Amygdala (tissue), 56 donors: Measurements from ENCODE around the gene TUBGCP5.

Experiments used
- DNase-seq, 56 donors: peaks; one replicate each; lab custom pipeline; 2025; lab: John Stamatoyannopoulos, UW

The TUBGCP5 gene

GRCh38 chr15:22980189-22981050 lies 58.9 kb downstream of the TUBGCP5 start, which contains the start of gene CYFIP1:
Gene CYFIP1, minus strand, starts transcription at chr15:22980368. Its CDS starts 33,083 bp downstream, at chr15:22947285.
- DNase-seq = peak in 36 of 56 donors; percentile 5 to 65 (median 40)

DNA sequence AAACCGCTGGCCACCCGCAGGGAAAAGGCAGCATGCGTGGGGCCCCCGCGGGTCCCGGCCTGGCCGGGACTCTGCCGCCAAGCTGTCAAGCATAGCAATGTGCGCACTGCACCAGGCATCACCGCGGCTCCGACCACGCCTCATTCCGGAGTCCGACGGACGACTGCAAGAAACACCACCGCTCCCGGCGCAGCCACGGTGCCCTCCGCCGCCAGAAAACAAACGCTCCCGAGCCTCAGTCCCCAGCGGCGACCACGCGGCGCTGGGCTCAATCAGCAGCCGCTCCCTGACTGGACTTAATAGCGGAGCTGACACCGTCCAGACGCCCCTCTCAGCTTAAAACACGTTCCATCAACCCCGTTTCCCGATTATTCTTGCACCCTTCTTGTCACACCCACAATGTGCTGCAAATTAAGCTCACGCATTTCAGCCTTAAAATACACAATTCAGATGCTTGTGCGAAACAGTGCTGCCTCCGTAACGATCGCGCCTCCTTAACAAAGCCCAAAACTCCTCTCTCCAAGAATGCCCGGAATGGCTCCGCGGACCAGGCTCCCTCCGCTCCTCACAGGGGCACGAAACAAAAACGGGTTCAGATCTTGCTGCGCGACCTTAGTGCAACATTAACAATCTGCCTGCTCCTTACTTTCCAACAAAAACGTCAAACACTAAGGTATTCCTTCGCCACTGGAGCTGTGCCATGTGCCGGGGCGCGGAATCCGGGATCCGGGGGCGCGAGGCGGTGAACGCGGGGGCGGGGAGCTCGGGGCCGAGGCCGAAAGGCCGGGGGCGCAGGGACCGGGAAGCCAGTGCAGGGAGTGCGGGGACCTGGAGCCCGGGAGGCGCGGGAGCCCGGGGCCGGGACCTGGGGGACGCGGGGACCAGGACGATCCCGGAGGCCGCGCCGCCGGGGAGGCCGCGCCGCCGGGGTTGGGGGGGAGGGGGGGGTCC lies 59.9 kb downstream of the TUBGCP5 start:
- DNase-seq = peak in 5 of 56 donors; percentile 26 to 49 (median 36)

DNA sequence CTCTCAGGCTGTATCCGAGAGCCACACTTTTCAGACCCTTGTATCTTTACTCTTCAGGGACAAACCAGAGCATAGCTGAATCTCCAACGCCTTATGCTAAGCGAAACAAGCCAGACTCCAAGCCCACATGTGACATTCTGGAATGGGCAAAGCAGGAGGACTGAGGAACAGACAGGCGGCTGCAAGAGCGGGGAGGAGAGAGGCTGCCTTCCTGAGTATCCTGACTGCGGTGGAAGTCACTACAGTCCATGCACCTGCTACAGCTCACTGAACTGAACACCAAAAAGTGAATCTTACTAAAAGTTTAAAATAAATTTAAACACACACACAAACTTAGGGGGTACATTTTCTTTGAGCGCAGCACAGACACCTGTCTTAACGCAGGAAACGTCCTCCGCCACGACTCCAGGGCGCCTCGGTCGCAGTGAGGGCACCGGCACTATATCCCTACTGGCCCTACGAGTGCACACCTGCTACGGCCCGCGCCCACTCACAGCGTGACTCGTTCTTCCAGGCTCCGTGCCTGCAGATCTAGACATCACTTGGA lies 60.6 kb downstream of the TUBGCP5 start:
- DNase-seq = no peak

DNA sequence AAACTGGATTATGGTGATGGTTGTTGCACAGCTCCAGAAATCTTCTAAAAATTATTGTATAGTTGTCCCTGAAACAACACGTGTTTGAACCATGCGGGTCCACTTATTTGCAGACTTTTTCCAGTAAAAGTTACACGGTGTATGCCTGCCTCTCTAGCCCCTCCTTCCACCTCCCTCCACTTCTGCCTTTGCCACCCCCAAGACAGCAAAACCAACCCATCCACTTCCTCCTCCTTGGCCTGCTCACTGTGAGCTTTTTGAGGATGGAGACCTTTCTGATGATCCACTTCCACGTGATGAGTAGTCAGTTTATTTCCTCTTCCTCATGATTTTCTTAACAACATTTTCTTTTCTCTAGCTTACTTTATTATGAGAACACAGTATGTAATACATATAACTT lies 64.6 kb downstream of the TUBGCP5 start:
- DNase-seq = no peak

- no peak for DNase-seq
These were observed 65.4 kb downstream of the TUBGCP5 start for GRCh38 chr15:22973987-22974386.

GRCh38 chr15:22973286-22973685 lies 66.1 kb downstream of the TUBGCP5 start:
- no peak for DNase-seq

DNA sequence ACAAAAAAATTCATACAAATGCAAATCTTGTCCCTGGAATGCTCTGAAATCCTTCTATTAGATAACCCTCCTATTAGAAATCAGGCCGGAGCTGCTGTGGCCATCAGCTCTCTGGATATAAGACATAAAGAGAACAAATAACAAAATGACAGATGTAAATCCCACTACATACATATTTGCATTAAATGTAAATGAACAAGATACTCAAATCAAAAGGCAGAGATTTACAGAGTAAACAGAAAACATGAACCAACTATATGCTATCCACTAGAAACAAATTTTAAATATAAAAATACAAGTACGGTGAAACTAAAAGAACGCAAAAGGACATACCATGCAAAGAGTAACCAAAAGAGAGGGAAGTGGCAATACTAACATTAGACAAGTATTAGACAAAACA lies 69.9 kb downstream of the TUBGCP5 start:
- DNase-seq = no peak

GRCh38 chr15:22968366-22968765 lies 71.0 kb downstream of the TUBGCP5 start:
- DNase-seq = peak in 1 of 56 donors; percentile 28

DNA sequence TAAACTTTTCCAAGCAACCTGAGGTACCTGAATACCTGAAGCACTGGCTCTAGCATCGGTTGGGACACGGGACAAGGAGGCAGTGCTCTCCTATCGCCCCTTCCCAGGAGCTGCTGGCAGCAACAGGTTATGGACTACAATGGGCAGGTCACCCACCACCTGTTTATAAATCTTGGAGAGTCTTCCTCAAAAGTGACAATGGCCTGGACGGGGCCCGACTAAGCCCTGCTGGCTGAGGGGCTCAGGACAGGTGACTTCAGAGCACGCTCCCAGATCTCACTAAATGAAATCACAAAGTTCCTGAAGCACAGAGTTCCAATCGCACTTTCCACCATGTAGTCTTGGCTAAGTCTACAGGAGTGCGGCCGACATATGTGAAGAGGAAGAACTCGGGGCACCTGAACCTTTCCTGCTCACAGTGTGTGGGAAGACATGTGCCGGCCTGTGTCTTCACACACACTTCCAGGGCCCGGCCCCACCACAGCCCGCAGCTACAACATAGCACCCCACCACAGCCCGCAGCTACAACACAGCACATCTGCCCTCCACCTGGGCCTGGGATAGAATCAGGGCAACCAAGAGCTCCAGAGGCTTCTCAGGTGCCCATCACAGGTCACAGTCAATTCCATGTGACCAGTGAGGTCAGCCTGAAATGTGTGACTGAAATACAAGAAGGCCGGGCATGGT lies 72.1 kb downstream of the TUBGCP5 start:
- no peak for DNase-seq

DNA sequence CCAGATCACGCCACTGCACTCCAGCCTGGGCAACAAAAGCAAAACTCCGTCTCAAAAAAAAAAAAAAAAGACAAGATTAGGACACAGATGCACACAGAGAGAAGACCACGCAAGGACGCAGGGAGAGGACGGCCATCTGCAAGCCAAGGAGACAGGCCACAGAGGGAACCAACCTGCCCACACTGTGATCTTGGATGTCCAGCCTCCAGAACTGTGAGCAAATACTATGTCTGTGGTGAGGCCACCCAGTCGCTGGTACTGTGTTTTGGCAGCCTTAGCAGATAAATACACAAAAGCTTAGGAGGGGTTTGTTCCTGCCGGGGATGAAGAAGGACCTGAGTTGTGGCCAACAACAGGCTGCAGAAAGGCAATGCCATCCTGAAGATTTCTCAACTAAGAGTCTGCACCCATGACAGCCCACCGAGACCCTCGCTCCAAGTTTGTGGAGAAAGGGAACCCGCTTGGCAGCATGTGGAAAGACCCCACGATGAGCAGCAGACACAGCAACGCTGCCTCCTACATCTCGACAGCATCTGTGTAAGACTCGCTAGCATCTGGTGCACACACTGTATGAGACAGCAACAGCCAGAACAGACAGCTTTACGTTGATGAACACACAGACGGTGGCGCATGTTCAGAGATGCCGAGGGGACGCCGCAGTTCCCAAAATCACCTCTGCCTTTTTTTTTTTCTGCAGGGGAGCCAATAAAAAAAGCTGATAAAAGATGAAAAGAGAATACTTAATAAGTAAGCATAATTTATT lies 72.9 kb downstream of the TUBGCP5 start:
- no peak for DNase-seq

DNA sequence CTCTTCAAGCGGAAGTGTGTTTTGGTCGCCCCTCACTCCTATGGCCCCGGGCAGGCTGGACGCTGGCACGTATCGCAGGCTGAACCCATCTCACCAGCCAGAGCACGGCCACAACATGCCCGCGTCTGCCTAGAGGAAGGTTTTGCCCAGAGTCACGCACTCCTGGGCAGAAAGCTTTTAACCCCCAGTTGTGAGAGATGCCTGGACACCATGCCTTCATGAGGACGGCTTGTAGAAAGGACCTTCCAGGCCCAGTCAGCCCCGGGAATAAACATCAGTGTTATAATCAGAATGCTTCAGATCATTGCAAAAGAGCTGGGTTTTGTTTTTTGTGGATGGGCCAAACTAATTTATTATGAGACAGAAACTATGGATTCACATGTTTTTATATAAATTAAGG lies 75.7 kb downstream of the TUBGCP5 start:
- no peak for DNase-seq

DNA sequence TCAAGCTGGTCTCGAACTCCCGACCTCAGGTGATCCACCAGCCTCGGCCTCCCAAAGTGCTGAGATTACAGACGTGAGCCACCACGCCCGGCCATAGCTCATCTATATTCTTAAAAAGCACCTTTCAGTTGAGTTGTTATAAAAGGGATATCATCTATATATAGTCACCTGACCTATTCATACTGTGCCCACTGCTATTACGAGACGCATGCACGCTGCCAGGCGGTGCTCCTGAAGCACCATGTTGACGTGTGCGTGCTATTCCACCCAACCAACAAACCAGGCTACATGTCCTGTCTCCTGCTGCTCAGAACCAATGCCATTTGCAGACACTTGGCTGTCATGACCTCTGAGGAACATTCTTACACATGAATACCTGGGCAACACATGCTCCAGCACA lies 76.8 kb downstream of the TUBGCP5 start:
- no peak for DNase-seq

DNA sequence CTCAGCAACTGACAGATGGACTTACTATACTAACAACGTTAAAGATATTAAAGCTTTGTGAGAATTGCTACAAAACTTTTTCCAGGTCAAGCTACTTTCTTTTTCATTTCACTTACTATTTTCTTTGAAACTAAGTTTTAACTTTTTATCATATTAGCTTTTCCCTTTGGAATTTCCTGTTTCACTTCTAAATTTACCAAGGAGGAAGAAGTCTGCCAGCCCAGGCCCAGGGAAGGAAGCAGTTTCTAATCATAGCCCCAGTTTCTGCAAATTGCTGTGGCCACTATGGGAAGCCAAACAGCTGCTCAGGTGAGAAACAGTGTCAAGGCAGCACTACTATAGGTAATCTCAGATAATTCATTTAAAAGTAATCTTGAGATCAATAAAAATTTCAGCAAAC lies 77.6 kb downstream of the TUBGCP5 start:
- DNase-seq = no peak

DNA sequence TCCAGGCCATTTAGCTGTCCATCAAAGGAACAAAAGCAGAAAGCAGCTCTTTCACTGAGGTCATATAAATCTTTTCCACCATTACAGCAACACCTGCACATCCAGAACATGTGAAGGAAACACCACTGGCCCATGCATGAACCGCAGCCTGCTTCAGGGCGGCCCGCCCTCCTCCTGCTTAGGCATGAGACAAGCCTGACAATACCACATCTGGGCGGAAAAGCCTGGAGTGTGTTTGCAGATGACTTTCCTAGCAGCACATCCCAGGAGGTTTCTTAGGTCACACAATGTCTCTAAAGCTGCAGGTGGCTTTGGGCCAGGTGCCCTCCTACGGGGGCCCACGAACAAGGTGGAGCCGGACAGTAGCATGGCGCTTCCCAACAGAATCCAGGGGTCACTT lies 78.8 kb downstream of the TUBGCP5 start:
- no peak for DNase-seq

DNA sequence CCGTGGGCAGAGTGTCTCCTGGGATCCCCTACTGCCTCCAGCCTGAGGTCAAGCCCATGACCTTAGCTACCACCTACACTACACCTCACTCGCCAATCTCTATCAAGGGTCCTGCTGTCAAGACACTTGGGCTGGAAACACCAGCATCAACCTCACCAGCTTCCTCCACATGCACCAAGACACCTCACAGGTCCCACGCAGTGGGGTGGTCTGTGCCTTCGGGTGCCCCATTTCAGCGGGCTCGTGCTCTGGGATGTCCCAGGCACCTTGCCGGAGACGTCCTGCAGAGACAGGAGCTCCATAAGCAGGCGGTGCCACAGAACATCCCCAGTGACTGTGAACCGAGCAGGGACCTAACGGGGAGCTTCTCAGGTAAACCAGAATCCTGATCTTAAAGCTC lies 79.2 kb downstream of the TUBGCP5 start:
- no peak for DNase-seq

DNA sequence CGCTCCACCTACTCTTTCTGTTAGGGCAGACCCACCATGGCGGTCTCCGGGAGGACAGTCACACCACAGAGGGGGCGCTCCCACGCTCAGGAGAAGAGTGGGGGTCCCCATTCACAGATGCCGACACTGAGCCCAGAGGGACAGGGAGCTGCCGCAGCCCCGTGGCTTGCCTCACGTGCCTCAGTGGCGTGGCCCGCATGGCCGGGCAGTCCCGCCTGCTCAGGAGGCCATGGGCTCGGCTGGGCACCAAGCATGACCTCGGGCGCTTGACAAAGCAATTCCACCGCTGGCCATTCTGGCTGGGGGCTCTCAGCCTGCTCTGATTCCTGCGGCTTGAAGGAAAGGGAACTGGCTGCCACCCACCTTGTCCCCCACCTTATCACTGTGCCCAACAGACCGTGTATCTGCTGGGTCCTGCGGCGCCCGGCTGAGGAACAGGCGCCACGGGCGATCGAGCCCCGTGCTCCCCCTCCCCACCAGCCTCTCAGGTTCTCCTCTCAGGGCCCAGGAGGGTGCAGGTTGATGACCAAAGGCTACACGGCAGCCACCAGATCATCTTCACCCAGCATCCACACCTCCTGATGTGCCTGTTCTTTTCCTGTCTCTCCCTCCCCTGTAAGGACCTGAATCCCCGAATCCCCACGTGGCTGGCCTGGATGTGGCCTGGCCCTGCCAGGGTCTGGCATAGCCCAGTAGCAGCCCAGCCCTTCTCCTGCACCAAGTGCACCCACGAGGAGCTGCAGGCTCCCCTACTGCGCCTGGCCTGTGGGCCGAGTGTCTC lies 79.9 kb downstream of the TUBGCP5 start:
- no peak for DNase-seq

- no peak for DNase-seq
These were observed 80.7 kb downstream of the TUBGCP5 start for GRCh38 chr15:22958487-22959280.

DNA sequence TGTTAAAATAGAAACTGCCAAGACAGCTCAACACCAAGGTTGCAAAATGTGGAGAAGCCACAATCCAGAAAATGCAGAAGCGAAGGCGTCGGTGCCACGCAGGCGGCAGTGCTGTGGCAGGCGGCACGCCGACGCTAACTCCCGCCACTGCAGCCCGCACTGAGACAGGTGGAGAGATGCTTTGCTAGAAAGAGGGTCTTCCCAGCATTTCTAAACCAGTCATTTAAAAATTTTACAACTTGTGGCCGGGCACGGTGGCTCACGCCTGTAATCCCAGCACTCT lies 82.5 kb downstream of the TUBGCP5 start:
- peak in 1 of 56 donors; percentile 53 for DNase-seq
